Fibroblast of the conjunctiva (primary cell): ENCODE measurements around the gene EVPL.
"Not testable (repeated sequence)": the region's sequence is repeated elsewhere in the genome, so short reads cannot be mapped to it uniquely, and the experiment has no call there.

ENCODE experiments used
- DNase-seq: peaks from one replicate; pipeline ENCODE4 v3.0.0-alpha.2; 2010; ENCODE audit warnings: low read depth

EVPL gene

DNA sequence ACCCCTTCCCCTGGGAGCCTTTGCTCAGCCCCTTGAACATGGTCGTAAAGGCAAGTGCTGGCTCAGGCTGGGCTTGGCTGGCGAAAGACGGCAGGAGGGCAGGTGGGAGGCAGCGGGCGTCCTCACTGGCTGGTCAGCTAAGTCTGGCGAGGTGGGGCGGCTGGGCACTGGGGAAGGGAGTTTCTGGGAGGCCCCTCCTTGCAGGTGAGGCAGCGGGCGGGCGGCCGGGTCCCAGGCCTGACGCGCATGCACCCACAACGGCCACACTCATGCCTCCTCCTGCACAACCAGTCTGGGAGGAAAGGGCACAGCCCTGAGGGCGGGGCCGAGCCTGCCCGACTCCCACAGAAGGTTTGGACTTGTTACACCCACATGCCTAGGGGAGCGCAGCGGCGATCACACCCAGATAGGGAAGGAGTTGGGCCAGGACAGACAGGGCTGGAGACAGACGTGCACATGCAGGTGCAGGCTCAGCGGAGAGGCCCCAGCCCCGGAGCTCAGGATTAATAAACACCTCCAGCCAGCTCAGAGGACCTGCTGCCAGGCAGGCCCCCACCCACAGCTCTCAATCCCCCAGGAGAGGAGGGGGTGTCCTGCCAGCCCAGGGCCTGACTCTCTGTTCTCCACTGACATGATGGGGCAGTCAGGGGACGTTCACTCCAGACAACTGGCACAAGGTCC, at the start of gene EVPL:
EVPL (minus strand) TSS at position 148 of the 681 bp plus-strand sequence; CDS start at position 40, 108 bp downstream.
- no peak for DNase-seq

DNA sequence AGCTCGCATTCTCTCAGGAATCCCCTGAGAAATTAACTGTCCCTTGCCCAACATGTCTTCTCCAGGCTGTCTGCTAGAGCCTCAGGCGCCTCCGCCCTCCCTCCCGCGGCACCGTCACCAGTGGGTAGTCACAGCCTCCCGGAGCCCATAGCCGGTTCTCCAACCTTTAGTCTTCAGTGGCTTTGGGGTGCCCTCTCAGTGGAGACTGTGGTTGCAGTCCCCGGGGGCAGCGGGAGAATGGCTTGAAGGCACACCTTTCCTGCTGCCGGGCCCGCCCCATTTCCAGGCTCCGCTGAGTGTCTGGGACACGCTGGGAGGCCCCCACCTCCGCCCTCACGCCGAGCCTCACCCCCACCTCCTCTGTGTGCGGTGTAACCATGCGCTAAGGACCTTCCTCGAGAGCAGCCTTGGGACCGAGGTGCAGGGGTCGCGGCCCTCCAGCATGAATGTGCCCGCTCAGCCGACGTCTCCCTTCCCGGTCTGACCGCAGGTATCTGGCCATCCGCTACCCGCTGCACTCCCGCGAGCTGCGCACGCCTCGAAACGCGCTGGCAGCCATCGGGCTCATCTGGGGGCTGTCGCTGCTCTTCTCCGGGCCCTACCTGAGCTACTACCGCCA, 49.1 kb upstream of the EVPL start:
- DNase-seq: no peak

DNA sequence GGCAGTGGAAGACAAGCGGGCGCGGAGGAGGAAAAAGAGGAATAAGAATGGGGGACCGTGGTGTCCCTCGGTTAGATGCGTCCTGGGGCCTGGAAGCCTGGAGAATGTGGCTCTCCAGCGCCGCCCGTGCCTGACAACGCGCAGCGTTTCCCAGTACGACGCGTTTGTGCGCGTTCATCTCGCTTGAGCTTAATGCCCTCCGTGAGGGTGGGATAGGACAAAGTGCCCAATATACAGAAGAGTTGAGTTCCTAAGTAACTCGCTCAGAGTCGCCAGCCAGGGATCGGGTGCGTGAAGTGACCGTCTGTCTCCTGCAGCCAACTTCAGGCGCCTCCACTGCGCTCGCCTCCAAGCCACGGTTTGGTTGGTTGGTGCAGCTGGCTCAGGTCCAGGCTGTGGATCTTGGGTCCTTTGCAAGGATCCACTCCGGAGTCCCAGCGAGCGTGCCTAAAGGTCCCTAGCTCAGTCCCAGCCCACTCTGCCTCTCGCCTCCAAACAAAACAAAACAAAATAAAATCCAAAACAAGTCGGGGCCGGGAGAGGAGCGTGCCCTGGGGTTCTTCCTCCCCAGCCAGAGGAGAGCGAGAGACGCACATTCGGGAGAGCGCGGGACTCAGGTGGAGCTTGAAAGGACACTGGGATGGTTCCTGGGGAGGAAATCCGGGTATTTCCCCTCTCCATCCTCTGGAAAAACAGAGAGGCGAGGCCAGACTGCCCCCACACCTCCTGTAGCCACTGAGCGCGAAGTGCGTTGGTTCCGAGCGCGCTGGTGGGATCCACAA, 48.4 kb upstream of the EVPL start:
- no peak for DNase-seq

DNA sequence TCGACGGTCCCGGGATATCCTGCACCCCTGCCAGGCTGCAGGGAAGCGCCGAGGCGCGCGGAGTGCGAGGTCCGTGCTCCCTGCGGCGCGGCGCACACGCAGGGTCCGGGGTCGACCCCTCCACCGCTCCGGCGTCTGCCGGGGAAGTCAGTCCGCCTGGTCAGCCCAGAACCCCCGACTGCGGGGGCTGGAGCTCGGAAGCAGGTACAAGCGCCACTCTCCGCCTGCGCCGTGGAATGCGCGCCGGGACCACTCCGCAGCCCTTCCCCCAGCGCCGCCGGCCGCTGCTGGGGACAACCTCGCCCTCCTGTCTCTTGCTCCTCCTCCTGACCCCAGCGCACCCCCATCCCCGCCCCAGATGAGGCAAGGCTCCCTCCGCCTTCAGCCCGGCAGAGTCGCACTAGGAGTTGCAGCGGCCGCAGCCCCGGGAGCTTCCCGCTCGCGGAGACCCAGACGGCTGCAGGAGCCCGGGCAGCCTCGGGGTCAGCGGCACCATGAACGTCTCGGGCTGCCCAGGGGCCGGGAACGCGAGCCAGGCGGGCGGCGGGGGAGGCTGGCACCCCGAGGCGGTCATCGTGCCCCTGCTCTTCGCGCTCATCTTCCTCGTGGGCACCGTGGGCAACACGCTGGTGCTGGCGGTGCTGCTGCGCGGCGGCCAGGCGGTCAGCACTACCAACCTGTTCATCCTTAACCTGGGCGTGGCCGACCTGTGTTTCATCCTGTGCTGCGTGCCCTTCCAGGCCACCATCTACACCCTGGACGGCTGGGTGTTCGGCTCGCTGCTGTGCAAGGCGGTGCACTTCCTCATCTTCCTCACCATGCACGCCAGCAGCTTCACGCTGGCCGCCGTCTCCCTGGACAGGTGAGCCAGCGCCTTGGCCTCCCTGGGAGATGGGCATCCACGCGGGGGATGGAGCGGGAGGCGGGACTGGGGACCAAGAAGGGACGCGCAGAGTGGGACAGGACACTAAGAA, 47.6 kb upstream of the EVPL start, which contains the start of gene GALR2:
GALR2 (plus strand) TSS at position 392 of the 974 bp plus-strand sequence; CDS start at position 495, 103 bp downstream.
- no peak for DNase-seq

DNA sequence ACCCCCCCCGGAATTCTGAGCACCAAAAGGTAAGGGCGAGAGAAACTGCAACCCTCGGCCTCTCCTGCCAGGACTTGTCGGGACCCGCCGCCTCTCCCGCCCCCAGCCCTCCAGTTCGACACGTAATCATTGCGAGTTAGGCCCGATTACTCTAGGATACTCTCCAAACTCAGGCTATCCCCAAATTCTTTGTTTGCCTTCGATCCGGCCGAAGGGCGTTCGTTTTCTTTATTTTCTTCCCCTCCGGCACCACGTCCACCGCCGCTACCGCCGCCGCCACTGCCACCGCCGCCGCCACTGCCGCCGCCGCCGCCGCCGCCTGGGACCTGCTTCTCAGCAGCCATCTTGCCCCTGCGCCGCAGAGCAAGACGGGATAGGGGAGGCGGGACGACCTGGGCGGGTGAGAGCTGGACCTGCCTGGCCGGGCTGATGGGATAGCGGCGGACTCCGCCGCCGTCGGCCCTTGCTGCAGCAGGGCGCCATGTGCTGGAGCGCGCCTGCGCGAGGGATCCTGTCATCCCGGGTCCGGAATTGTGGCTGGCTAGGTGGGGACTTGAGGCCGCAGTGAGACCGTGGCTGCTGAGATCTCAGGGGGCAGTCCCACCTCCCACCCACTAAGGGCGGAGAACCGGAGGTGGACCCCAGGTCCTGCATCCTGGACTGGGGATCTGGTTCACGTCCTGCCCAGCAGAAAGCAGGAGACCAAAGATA, 45.2 kb upstream of the EVPL start, which contains the start of gene SRP68:
SRP68 (minus strand) TSS at position 370 of the 711 bp plus-strand sequence; CDS start at position 344, 26 bp downstream.
- peak; percentile 84 for DNase-seq

DNA sequence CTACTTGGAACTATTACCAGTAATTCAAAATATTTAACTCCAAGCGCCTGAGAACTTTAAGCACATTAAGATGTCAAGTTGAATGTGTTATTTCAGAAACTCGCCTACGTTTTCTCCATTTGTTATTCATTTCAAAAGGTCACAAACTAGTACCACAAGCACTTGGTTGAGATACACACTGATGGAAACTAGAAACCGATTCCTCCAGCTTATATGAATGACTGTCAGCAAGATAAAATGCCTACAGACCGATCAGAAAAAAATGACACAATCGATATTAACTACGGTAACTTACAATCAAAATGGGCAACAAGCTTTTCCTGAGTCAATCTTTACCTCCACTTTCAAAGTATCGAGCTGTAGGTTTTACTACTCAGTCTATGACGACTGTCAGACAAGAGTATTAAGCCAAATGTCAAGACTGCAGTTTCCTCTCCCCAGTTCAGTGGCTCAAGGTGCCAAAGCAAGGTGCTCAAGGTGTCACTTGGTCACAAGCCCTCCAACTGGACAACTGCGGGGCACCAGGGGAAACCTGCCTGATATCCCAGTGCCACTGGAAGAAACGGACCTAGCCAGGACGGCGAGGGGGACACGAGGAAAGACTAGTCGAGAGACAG, 44.5 kb upstream of the EVPL start:
- no peak for DNase-seq

DNA sequence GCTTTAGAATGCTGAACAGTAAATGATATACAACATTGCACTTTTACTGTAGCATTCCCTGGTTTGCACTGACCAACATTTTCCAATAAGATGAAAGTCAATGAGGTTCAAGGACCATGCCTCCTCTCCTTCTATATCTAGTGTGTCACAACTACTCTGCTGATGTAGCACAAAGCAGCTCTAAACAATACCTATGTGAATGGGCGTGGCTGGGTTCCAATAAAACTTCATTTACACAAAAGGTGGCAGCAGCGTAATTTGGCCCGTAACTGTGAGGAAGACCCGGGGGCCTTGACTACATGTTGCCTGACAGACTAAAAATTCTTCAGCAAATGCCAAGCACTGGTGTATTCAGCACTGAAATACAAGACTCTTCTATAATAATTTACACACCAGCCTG, 38.7 kb upstream of the EVPL start:
- DNase-seq: no peak

DNA sequence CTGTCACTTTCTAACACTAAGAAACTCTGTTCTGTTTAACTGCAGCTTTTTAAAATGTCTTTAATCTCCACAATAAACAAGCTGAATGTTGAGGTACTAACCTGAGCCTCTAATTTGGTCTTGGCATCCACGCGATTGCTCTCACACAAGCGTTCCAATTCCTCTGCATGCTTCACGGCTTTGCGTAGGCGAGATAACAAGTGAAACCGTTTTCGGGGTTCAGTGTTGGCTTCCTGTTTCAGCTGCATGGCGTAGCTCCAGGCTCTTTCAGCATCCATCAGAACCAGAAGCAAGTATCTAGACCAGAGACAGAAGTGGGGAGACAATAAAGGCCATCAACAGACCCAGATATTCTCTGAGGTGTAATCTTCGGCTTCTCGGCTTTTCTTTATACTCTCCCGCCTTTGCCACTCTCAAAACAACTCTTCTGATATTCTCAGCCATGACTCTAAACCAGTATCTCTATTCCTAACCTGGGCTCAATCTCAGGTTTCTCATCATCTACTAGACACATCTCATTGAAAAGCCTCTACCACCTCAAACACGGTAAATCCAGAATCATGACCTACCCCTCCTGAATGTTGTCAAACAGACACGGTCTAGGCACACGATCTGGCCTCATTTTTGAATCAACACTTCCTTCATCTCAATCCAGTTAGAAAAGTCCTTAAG, 36.9 kb upstream of the EVPL start:
- DNase-seq: no peak

DNA sequence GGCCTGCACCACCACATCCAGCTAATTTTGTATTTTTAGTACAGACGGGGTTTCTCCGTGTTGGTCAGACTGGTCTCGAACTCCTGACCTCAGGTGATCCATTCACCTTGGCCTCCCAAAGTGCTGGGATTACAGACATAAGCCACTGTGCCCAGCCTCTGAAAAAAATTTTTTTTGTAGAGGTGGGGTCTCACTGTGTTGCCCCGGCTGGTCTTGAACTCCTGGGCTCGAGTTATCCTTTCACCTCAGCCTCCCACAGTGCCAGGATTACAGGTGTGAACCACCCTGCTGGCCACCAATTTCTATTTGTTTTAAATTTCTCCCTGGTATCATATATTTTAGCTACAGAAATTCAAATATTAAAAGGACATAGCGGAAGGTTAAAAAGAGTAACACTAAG, 31.2 kb upstream of the EVPL start:
- DNase-seq: not testable (repeated sequence)

DNA sequence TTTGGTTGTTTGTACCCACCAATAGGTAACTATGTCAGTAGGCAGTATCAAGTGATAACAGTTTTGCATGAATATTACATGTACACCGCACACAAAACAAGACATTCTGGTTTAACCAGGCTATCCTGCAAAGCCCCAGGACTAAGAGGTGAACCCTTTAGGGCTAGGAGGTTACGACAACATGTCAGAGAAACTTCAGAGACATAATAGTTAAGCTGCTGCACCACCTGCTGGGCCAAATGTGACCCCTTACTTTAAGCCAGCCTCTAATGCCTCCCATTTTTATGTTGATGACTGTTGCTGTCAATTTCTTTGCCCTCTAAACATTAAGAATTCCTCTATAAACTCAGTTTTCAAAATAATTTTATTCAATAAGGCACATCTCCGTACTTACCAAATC, 29.8 kb upstream of the EVPL start:
- DNase-seq: no peak

DNA sequence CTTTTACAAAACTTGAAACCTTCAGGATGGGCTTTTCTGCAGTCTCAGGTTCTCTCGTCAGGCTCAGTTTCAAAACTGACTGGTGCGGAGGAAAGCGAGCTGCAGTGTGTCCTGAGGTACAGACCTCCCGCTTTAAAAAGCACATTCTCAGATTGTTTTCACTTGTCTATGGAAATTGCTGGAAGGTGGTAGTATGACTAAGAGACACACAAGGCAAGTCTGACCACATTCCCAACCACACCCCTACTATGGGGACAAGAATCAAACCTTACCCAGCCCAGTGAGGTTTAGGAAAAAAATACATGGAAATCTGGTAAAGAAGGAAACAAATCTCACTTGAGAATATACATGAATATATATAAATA, 27.0 kb upstream of the EVPL start:
- DNase-seq: peak; percentile 21

DNA sequence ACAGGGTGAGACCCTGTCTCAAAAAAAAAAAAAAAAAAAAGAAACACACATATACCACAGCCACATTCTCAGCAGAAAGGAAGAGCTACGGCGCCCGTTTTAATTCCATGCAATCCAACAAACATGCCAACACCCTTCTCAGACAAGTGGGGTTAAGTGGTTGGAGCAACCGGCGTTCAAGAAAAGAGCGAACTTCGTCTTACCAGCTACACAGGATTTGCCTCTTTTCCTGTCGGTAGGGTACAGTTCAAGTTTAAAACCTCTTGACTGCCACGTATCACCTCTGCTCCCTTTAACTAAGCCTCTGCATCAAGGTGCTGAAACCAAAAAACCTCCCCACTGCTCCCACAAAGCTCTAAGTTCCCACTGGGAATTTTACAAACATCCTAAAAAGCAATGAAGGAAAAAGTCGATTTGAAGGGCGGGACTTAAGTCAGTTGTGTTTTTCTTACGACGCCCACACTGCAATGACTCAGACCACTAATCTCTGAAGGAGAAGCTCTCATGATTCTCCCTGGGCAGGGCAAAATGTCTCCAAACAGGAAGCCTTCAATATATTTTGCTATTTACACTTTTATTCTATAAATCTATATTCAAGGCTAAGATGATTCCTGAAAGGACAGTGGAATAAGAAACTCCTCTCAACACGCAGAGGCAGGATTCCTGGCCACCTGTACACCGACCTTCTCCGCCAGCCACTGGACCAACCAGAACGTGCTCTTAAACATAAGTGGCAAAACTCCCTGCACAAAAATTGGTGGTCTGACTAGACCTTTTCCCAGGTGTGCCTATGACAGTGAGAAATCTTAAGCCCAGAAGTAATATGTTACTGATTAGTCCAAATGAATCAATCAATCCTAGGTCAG, 26.4 kb upstream of the EVPL start:
- peak; percentile 61 for DNase-seq

DNA sequence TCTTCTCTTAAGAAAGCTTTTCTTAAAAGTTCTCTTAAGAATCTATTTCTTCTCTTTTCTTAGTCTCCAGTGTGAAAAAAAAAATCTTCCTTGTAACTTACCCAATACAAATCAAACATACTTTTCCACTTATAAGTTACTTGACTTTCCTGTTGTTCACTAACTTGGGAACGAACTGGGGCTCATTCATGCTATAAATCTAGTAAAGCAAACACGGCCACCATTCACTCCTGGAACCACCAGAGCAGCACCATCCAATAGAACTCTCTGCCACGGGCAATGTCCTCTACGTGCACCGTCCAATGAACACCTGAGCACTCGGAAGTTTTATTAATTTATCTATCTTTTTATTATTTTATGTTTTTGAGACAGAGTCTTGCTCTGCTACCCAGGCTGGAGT, 24.5 kb upstream of the EVPL start:
- no peak for DNase-seq

DNA sequence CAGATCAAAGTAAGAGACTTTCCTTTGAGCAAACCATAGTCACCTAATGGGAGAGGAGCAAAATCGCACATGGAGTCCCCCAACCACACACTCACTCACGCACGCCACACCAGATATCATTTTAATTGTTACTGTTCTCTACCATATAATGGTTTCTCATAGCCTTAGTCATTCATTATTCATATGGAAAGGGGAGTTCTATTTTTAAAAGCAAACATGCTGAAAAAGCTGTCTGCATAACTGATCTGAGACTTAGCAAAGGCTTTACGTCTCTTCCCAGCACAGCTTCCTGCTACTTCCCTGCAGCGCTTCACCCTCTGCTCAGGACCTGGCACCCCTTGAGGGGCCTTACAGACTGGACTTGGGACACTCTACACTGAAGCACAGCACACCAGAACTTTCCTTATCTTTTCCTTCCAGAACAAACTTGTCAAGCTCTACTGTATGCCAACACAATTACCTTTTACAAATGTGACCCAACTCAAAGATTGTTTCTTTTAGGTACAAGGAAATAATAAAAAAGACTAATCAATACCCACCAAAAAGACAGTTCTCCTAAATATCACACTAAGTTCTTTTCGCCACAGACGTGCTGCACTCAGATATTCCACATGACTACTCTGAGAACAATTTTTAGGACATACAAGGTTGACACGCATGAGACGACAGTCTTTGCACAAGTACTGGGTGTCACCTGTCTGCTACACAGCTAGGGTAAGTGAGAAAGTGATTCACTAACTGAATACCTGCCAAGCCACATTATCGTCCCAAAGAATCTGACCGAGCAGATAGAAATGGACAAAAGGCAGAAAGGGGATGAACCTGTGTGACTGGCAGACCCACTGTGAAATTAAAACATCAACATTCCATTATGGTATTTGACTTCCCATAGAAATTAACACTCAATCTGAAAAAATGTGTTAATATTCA, 23.7 kb upstream of the EVPL start:
- DNase-seq: no peak

DNA sequence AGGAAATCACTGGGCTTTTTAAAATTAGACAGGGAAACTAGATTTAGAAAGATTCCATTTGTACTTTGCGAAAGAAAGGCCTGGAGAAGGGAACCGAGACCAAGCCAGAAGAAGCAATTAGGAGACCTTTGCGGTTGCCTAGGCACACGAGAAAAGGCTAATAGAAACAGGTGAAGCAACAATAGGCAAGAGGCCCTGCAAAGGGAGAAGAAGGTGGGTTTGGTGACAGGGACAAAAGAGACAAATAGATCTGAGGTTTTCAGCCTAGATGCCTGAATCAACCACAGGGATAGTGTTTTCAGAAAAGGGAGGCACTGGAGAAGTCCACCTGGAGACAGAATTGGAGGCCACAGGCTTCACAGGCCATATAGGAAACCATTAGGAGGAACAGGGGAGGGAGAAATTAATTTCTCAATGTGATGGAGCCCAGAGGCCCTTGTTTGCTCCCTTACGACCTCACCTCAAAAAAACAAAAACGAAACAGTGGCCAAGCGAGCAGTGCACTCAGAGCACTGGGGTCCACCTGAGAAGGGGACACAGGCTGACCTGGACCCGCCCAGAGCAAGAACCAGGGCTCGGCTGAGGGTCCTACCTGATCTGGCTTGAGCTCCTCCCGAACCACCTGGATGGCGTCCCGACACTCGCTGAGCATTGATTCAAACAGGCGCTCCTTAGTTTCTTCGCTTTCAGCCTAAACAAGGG, 22.9 kb upstream of the EVPL start:
- no peak for DNase-seq

DNA sequence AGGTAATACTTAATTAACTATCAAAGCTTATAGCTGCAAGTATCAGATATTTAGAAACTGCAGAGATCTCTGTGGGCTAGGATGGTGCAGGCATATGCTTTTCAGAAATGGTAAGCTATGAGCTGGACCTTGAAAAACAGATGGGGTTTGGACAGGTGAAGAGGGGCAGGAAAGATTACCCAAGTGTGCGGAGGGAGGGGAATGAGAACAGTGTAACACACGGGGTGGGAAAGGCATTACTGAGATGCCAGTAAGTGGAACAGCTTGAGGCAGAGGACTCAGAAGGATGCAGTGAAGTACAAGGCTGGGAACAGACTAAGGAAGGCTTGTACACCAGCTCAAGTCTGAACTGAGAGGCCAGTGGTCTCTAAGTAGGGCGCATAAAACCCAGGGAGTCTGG, 22.1 kb upstream of the EVPL start:
- no peak for DNase-seq

DNA sequence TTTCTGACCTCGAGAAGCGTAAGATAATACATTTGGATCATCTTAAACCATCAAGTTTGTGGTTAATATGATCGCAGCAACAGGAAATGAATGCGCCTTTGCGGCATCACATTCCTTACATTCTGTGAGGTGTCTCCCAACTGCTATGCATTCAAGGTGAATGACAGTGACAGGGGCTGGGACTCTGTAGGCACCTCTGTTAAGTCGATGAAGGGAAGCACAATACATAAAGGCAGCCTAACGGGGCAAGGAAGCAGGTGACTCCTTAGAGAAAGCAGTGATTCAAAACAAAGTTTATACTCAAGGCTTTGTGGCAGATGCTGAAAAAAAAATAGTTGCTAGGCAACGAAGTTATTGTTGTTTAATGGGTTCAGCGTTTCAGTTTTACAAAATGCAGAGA, 21.6 kb upstream of the EVPL start:
- DNase-seq: no peak
